ENCODE data around the gene KPNA3.

DNA sequence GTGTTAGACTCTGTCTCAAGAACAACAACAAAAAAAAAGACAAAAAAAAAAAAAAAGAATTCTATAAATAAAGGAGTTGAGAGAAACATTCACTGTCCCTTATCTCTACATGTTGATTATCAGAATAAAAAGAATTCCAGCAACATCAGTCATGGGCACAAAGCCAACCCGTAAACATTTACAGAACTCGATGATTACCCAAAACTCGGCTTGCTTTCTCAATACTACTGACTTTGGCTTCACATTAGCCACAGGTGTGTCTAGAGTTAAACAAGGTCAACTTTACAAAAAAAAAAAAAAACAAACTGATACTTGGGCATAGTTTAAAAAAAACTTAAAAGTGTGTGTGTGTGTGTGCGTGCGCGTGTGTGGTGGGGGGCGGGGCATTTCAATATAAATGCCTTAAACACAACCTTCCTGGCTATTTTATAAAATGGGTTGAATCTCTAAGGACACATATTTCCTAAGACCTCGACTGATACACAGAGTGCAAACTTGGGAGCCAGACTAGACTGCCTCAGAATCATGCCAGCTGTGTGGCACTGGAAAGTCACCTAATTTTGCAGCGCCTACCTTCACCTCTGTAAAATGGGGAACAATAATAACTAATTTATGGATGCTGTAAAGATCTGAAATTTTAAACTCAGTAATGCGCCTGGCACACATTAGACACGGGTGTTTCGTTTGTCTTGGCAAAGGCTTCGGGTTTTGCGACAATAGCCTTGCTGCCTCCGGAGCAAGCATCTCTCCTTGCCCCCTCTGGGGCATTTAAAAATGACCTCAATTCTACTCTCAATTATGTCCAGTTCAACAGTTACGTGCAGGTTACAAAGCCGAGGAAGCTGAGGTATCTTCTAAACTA lies 102.1 kb downstream of the KPNA3 start:
- TF ChIP-seq, protein P1, sequence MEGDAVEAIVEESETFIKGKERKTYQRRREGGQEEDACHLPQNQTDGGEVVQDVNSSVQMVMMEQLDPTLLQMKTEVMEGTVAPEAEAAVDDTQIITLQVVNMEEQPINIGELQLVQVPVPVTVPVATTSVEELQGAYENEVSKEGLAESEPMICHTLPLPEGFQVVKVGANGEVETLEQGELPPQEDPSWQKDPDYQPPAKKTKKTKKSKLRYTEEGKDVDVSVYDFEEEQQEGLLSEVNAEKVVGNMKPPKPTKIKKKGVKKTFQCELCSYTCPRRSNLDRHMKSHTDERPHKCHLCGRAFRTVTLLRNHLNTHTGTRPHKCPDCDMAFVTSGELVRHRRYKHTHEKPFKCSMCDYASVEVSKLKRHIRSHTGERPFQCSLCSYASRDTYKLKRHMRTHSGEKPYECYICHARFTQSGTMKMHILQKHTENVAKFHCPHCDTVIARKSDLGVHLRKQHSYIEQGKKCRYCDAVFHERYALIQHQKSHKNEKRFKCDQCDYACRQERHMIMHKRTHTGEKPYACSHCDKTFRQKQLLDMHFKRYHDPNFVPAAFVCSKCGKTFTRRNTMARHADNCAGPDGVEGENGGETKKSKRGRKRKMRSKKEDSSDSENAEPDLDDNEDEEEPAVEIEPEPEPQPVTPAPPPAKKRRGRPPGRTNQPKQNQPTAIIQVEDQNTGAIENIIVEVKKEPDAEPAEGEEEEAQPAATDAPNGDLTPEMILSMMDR (IDR thresholded peaks at IDR 0.05): no peak
- TF ChIP-seq POLR2AphosphoS5 (IDR thresholded peaks at IDR 0.05; ENCODE audit: low read depth, low read length): no peak
- TF ChIP-seq YY1 (IDR thresholded peaks at IDR 0.05; ENCODE audit: low read depth): no peak
- TF ChIP-seq, protein P2, sequence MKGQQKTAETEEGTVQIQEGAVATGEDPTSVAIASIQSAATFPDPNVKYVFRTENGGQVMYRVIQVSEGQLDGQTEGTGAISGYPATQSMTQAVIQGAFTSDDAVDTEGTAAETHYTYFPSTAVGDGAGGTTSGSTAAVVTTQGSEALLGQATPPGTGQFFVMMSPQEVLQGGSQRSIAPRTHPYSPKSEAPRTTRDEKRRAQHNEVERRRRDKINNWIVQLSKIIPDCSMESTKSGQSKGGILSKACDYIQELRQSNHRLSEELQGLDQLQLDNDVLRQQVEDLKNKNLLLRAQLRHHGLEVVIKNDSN (IDR thresholded peaks at IDR 0.05; ENCODE audit: borderline replicate concordance, low read depth): no peak
- TF ChIP-seq, protein P3, sequence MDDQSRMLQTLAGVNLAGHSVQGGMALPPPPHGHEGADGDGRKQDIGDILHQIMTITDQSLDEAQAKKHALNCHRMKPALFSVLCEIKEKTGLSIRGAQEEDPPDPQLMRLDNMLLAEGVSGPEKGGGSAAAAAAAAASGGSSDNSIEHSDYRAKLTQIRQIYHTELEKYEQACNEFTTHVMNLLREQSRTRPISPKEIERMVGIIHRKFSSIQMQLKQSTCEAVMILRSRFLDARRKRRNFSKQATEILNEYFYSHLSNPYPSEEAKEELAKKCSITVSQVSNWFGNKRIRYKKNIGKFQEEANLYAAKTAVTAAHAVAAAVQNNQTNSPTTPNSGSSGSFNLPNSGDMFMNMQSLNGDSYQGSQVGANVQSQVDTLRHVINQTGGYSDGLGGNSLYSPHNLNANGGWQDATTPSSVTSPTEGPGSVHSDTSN (IDR thresholded peaks at IDR 0.05): no peak
- TF ChIP-seq SMC3 (IDR thresholded peaks at IDR 0.05; ENCODE audit: low read depth, low read length): no peak
- no peak for TF ChIP-seq RAD21 (IDR thresholded peaks at IDR 0.05; ENCODE audit: low read length)
- TF ChIP-seq, protein P4, sequence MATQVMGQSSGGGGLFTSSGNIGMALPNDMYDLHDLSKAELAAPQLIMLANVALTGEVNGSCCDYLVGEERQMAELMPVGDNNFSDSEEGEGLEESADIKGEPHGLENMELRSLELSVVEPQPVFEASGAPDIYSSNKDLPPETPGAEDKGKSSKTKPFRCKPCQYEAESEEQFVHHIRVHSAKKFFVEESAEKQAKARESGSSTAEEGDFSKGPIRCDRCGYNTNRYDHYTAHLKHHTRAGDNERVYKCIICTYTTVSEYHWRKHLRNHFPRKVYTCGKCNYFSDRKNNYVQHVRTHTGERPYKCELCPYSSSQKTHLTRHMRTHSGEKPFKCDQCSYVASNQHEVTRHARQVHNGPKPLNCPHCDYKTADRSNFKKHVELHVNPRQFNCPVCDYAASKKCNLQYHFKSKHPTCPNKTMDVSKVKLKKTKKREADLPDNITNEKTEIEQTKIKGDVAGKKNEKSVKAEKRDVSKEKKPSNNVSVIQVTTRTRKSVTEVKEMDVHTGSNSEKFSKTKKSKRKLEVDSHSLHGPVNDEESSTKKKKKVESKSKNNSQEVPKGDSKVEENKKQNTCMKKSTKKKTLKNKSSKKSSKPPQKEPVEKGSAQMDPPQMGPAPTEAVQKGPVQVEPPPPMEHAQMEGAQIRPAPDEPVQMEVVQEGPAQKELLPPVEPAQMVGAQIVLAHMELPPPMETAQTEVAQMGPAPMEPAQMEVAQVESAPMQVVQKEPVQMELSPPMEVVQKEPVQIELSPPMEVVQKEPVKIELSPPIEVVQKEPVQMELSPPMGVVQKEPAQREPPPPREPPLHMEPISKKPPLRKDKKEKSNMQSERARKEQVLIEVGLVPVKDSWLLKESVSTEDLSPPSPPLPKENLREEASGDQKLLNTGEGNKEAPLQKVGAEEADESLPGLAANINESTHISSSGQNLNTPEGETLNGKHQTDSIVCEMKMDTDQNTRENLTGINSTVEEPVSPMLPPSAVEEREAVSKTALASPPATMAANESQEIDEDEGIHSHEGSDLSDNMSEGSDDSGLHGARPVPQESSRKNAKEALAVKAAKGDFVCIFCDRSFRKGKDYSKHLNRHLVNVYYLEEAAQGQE (IDR thresholded peaks at IDR 0.05; ENCODE audit: low read depth, low read length): no peak
- no peak for TF ChIP-seq JUND (IDR thresholded peaks at IDR 0.05)
- TF ChIP-seq, protein P5, sequence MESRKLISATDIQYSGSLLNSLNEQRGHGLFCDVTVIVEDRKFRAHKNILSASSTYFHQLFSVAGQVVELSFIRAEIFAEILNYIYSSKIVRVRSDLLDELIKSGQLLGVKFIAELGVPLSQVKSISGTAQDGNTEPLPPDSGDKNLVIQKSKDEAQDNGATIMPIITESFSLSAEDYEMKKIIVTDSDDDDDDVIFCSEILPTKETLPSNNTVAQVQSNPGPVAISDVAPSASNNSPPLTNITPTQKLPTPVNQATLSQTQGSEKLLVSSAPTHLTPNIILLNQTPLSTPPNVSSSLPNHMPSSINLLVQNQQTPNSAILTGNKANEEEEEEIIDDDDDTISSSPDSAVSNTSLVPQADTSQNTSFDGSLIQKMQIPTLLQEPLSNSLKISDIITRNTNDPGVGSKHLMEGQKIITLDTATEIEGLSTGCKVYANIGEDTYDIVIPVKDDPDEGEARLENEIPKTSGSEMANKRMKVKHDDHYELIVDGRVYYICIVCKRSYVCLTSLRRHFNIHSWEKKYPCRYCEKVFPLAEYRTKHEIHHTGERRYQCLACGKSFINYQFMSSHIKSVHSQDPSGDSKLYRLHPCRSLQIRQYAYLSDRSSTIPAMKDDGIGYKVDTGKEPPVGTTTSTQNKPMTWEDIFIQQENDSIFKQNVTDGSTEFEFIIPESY (IDR thresholded peaks at IDR 0.05; ENCODE audit: borderline replicate concordance, low read depth): no peak
- TF ChIP-seq EP300 (IDR thresholded peaks at IDR 0.05; ENCODE audit: borderline replicate concordance in 1 of 2, low read depth in 1 of 2, low read length in 1 of 2): no peak
- TF ChIP-seq TAF1 (IDR thresholded peaks at IDR 0.05; ENCODE audit: borderline replicate concordance, low read depth, low read length): no peak
- TF ChIP-seq SIN3A (IDR thresholded peaks at IDR 0.05; ENCODE audit: borderline replicate concordance, low read depth, low read length): no peak

Measured in SK-N-SH (cell line).